GM18858 (cell line): ENCODE measurements around the gene UBE2Q2.
"Not testable (repeated sequence)": the region's sequence is repeated elsewhere in the genome, so short reads cannot be mapped to it uniquely, and the experiment has no call there.

Experiments used
- ATAC-seq: cut with Tn5 transposase; IDR thresholded peaks from one replicate; pipeline ENCODE4 v1.9.1; 2021; ENCODE audit not compliant: unreplicated experiment

UBE2Q2 gene

GRCh38 chr15:75823860-75824613, 19.2 kb upstream of the UBE2Q2 start:
- no peak for ATAC-seq

- no peak for ATAC-seq
Measured at GRCh38 chr15:75827691-75828090, 15.6 kb upstream of the UBE2Q2 start.

DNA sequence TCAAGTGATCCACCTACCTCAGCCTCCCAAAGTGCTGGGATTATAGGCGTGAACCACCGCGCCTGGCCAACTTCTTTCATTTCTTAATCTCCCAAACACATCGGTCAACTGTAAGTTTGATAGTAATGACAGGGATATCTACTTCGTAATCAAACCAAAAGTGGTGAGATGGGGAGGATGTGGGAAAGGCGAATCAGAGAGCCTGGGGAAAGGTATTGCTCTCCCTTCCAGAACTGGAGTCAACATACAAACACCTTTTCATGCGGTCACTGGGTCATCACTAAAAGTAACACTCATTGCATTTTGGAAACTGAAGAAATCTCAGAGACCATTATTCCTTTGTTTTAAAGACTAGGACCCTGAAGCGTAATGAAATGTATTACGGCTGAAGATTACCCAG, 14.8 kb upstream of the UBE2Q2 start:
- ATAC-seq, result no peak

- no peak for ATAC-seq
Measured at GRCh38 chr15:75830910-75831805, 12.1 kb upstream of the UBE2Q2 start.

- no peak for ATAC-seq
Measured at GRCh38 chr15:75831806-75832102, 11.5 kb upstream of the UBE2Q2 start.

- no peak for ATAC-seq
Measured at GRCh38 chr15:75832114-75832513, 11.1 kb upstream of the UBE2Q2 start.

DNA sequence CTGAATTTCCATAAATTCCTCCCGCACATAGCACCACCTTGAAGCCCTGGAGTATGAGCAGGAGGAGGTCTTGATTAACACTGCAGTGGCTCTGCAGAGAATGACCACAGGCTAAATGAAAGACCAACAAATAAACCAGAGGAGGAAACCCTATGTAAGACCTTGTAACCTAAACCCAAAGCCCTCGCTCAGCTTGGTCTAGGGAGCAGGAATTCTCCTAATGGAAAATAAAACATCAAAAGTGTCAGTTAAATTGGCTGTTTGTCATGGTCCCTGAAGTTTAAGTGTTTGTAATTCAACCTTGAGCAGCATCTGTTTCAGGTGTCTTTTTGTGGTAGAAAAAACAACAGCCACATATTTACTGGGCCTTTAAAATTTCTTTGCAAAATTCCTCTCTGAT, 9.2 kb upstream of the UBE2Q2 start:
- ATAC-seq, result no peak

DNA sequence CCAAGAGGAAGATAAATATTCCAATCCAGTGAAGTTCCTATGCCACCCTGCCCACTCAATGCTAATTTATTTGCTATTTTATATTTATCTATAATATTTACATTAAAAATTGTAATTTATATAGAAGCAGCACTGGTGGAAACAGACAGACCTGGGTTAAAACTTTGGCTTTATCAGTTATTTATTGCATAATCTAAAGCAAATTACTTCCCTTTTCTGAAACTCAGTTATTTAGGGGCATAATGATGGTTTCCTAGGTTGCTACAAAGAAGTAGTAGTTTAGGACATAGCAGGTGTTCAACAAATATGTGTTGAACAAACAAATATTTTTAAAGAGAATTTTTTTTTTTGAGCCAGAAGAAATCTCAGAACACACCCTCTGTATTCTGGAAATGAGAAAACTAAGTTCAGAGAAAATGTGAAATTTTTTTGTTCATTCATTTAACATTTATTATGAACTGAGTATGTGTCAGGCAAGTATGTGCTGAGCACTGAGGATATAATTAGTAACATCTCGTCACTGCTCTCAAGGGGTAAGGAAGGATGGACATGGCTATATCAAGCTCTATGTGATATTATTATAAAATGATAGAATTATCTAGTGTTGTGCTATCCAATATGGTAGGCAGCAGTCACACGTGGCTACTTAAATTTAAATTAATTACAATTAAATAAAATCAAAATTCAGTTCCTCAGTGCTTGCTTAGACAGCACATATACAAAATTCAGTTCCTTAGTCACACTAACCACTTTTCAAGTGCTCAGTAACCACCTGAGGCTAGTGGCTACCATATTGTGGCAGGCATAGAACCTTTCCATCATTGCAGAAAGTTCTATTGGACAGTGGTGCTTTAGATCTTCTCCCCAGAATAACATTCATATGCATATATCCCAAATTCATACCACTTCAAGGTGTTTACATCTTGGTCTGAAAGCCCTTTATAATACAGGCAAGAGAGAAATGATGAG, 7.0 kb upstream of the UBE2Q2 start:
- ATAC-seq, result no peak

GRCh38 chr15:75836959-75837334, 6.3 kb upstream of the UBE2Q2 start:
- no peak for ATAC-seq

- no peak for ATAC-seq
Measured at GRCh38 chr15:75840659-75841058, 2.6 kb upstream of the UBE2Q2 start.

DNA sequence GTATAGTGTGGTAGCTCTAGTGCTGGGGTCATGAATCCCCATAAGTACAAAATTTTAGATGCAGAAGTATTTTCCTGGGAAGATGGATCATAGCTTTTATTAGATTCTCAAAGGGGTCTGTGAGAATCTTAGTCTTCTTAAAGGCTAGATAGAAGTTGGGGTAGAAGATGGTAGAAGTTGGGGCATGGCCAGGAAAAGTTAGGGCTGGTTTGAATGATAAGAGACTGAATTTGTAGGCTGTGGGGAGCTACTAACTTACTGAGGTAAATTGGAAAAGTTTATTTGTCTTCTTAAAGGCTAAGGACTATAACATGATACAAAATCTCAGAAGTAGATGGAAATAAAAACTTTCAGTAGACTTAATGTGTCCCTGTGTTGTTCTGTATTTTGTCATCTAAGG, 1.6 kb upstream of the UBE2Q2 start:
- no peak for ATAC-seq

DNA sequence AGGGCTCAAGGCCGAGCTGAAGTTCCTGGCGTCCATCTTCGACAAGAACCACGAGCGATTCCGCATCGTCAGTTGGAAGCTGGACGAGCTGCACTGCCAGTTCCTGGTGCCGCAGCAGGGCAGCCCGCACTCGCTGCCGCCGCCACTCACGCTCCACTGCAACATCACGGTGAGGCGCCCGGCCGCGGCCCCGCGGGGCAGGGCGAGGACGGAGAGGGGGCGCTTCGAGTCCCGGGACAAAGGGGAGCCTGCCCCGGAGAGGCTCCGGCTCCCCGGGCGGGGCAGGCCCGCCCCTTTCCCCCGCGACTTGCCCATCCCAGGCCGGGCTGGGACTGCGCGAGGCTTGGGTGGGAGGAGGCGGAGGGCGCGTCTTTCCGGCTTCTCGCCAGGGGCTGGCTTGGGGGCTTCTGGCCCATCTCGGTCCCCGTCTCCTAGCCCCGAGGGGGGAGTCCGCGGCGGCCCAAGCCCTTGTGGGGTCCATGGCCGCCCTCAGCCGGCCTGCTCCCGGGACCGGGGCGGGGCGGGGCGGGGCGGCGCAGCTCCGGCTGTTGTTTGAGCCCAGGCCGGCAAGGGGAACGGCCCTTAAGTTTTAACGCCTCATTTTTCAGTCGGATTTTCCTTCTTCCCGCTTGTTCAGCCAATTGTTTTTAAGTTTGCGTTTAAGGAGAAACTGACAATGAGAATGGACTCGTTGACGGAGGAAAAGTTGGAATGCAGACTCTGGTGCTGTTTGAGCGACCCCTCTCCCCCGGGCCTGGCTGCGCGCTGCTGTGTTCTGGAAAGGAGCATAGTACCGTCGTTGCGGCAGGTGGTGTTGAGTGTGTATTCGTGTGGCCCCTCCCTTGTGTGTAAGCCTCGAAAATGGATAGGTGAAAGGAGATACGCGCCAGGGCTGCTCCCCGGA, 683 bp downstream of the UBE2Q2 start:
- no peak for ATAC-seq

DNA sequence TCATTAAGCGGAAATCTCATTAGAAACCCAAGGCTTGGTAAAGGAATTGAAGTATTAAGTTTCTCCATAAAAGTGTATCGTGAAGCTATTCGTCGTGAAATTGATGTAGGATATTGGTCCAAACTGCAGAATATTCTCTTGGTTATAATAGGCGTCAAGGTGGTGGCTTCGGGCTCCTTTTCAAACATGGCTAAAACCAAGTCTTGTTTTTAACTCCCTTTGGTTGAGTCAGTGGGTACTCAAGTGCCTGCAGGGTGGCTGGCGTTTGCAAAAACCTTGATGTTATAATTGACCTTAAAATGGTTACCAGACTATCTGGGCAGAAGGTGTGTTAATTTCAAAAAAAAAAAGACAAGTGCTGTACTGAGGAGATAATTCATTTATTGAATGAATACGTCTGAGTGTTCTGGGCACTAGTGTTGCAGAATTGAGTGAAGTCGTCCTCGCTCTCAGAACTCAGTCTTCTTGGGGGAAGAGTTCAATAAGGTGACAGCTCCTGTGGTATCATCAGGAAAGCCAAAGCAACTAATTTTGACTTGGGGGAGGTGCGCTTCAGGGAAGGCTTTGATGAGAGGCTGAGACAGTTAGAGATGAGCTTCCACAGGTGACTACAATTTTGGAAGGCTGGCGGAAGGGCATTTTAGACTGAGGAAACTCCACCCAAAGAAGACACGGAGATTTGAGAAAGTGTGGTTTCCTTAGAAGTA, 1.5 kb downstream of the UBE2Q2 start:
- no peak for ATAC-seq

- no peak for ATAC-seq
Measured at GRCh38 chr15:75849167-75849566, 5.9 kb downstream of the UBE2Q2 start.

GRCh38 chr15:75850708-75851107, 7.5 kb downstream of the UBE2Q2 start:
- no peak for ATAC-seq

- ATAC-seq, result not testable (repeated sequence)
Measured at GRCh38 chr15:75851566-75851965, 8.3 kb downstream of the UBE2Q2 start.

DNA sequence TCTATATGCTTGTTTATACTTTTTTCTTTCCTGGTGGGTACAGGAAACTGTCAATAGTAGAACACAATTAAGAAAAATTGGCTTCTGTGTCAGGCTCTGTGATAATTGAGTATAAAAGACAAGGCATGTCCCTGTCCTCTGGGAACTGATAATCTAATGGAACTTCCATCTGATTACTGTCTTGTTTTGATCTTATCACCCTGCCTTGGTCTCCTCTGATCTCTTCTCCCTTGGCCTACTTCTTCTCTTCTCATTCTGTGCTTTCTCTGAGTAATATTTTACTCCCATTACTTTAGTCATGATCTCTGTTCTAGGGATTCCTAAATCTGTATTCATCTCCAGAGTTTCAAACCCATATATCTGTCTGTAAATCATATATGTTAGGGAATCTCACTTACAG, 14.6 kb downstream of the UBE2Q2 start:
- ATAC-seq, result no peak

GRCh38 chr15:75861750-75862402, 18.6 kb downstream of the UBE2Q2 start:
- no peak for ATAC-seq

- no peak for ATAC-seq
Measured at GRCh38 chr15:75862796-75863195, 19.5 kb downstream of the UBE2Q2 start.
